H1 (cell line): ENCODE measurements around the gene FOXF2. TPM values are rescaled to one million over a fixed set of nuclear protein-coding genes. Genes with fewer than 3 reads are reported as not detected.

Experiments
- CTCF ChIA-PET: fragments of 300-600 bp; sonication (Branson Sonifier 250); formaldehyde crosslinking; loops from one replicate; lab custom pipeline; 2021; ENCODE audit not compliant: partially characterized antibody; lab: Charles Lee
- POLR2A ChIA-PET: fragments of 300-600 bp; sonication (Branson Sonifier 250); formaldehyde crosslinking; loops from one replicate; lab custom pipeline; 2021; ENCODE audit warnings: inconsistent platforms; ENCODE audit not compliant: partially characterized antibody; lab: Charles Lee
- DNase-seq, 2 experiments: peaks; one replicate each; pipeline versions ENCODE4 v3.0.0 to v3.0.0-alpha.2; 2010 to 2022; ENCODE audit warnings: low spot score in 2 of 2, low read depth in 1 of 2, mixed read lengths in 1 of 2
- FAIRE-seq: peaks from 2 replicates; lab custom pipeline; 2011; peaks lifted over from hg19 to GRCh38; lab: Jason Lieb, UNC
- H2AFZ ChIP-seq: 2 replicates; pipeline ENCODE4 v1.8.1; 2012; ENCODE audit warnings: low read length, inconsistent platforms
- H2AK5ac ChIP-seq: 2 replicates; pipeline ENCODE4 v1.6.1; 2013; ENCODE audit warnings: low read depth, low read length
- H2BK120ac ChIP-seq: replicated peaks from 2 replicates; pipeline ENCODE3; 2013; ENCODE audit warnings: low read depth, low read length, inconsistent platforms
- H2BK12ac ChIP-seq: 2 replicates; pipeline ENCODE4 v1.6.1; 2013; ENCODE audit warnings: low read depth, low read length
- H2BK15ac ChIP-seq: 2 replicates; pipeline ENCODE4 v1.6.1; 2013; ENCODE audit warnings: low read length
- H2BK20ac ChIP-seq: 2 replicates; pipeline ENCODE4 v1.6.1; 2013; ENCODE audit warnings: low read length
- H2BK5ac ChIP-seq: 2 replicates; pipeline ENCODE4 v1.6.1; 2013; ENCODE audit warnings: low read depth, low read length
- H3K14ac ChIP-seq: 2 replicates; pipeline ENCODE4 v1.6.1; 2013; ENCODE audit warnings: inconsistent platforms; ENCODE audit not compliant: insufficient read length
- H3K18ac ChIP-seq: 2 replicates; pipeline ENCODE4 v1.6.1; 2013; ENCODE audit warnings: low read length; ENCODE audit errors: extremely low read depth
- H3K23ac ChIP-seq: 2 replicates; pipeline ENCODE4 v1.6.1; 2013; ENCODE audit warnings: inconsistent platforms; ENCODE audit not compliant: insufficient read length
- H3K23me2 ChIP-seq: 2 replicates; pipeline ENCODE4 v1.6.1; 2013; ENCODE audit warnings: low read depth, low read length
- H3K27ac ChIP-seq: 2 replicates; pipeline ENCODE4 v1.6.1; 2011; ENCODE audit warnings: low read depth, low read length, inconsistent platforms
- H3K27me3 ChIP-seq, 4 experiments: replicated peaks in 1 of 4; 1 replicate in 1 of 4; 2 replicates in 3 of 4; pipeline versions ENCODE4 v1.6.1 to v1.8.1; 2011 to 2013; ENCODE audit warnings: low read length in 3 of 4, mild to moderate bottlenecking in 3 of 4, inconsistent platforms in 2 of 4, mixed read lengths in 2 of 4, moderate library complexity in 1 of 4; ENCODE audit not compliant: control insufficient read depth in 3 of 4, insufficient read depth in 3 of 4; ENCODE audit errors: extremely low read depth in 1 of 4
- H3K36me3 ChIP-seq, 4 experiments: 2 replicates each; pipeline versions ENCODE4 v1.6.1 to v1.8.1; 2011 to 2013; ENCODE audit warnings: mild to moderate bottlenecking in 4 of 4, low read length in 3 of 4, moderate library complexity in 2 of 4, control low read depth in 1 of 4, inconsistent platforms in 1 of 4; ENCODE audit not compliant: insufficient read depth in 4 of 4, control insufficient read depth in 2 of 4
- H3K4ac ChIP-seq: replicated peaks from 2 replicates; pipeline ENCODE3; 2013; ENCODE audit warnings: low read length, low read depth, mixed read lengths, inconsistent platforms; ENCODE audit not compliant: insufficient read length
- H3K4me1 ChIP-seq, 4 experiments: replicated peaks in 1 of 4; 1 replicate in 1 of 4; 2 replicates in 3 of 4; pipeline versions ENCODE4 v1.6.1 to v1.8.1; 2011 to 2013; ENCODE audit warnings: low read length in 3 of 4, inconsistent platforms in 2 of 4, mixed read lengths in 1 of 4; ENCODE audit not compliant: insufficient read depth in 4 of 4, control insufficient read depth in 3 of 4
- H3K4me2 ChIP-seq, 2 experiments: 2 replicates each; pipeline versions ENCODE4 v1.6.1 to v1.8.1; 2011 to 2013; ENCODE audit warnings: low read depth in 2 of 2, low read length in 2 of 2, control low read depth in 1 of 2, inconsistent platforms in 1 of 2, mild to moderate bottlenecking in 1 of 2; ENCODE audit not compliant: insufficient read depth in 1 of 2
- H3K4me3 ChIP-seq, 4 experiments: fragments of 200-600, 300-600 bp in 1 of 4; sonication (generic), shearing (Covaris generic), sonication (Bioruptor Twin) in 1 of 4; 2 replicates each; pipeline versions ENCODE4 v1.5.1 to v1.8.1; 2011 to 2016; ENCODE audit warnings: low read length in 4 of 4, low read depth in 3 of 4, control low read depth in 2 of 4, inconsistent platforms in 2 of 4, mild to moderate bottlenecking in 2 of 4, mixed read lengths in 1 of 4, moderate library complexity in 1 of 4; ENCODE audit not compliant: insufficient read depth in 2 of 4; ENCODE audit errors: extremely low read depth in 1 of 4
- H3K56ac ChIP-seq: replicated peaks from 2 replicates; pipeline ENCODE3; 2013; ENCODE audit warnings: low read depth, mild to moderate bottlenecking, mixed read lengths, low read length, inconsistent platforms; ENCODE audit not compliant: insufficient read length
- H3K79me1 ChIP-seq: 2 replicates; pipeline ENCODE4 v1.6.1; 2013; ENCODE audit warnings: low read depth, low read length, control low read depth
- H3K79me2 ChIP-seq, 2 experiments: 2 replicates each; pipeline versions ENCODE4 v1.6.1 to v1.8.1; 2012 to 2013; ENCODE audit warnings: low read length in 2 of 2, mild to moderate bottlenecking in 2 of 2, inconsistent platforms in 1 of 2; ENCODE audit not compliant: insufficient read depth in 2 of 2, control insufficient read depth in 1 of 2
- H3K9ac ChIP-seq, 4 experiments: replicated peaks in 1 of 4; 1 replicate in 1 of 4; 2 replicates in 3 of 4; pipeline versions ENCODE4 v1.6.1 to v1.8.1; 2011 to 2013; ENCODE audit warnings: low read depth in 3 of 4, low read length in 3 of 4, control low read depth in 2 of 4, mild to moderate bottlenecking in 2 of 4, moderate library complexity in 2 of 4, inconsistent platforms in 1 of 4; ENCODE audit errors: extremely low read depth in 1 of 4
- H3K9me3 ChIP-seq, 2 experiments: 2 replicates each; pipeline versions ENCODE4 v1.6.1 to v1.8.1; 2012 to 2013; ENCODE audit warnings: mild to moderate bottlenecking in 2 of 2, moderate library complexity in 2 of 2, control low read depth in 1 of 2, inconsistent platforms in 1 of 2, low read depth in 1 of 2, low read length in 1 of 2, mixed read lengths in 1 of 2; ENCODE audit not compliant: insufficient read depth in 2 of 2
- H4K20me1 ChIP-seq, 2 experiments: replicated peaks in 1 of 2; 2 replicates each; pipeline versions ENCODE3 to v1.8.1; 2011 to 2013; ENCODE audit warnings: inconsistent platforms in 2 of 2, low read length in 2 of 2, mild to moderate bottlenecking in 1 of 2; ENCODE audit not compliant: insufficient read depth in 2 of 2, control insufficient read depth in 1 of 2
- H4K5ac ChIP-seq: 2 replicates; pipeline ENCODE4 v1.6.1; 2013; ENCODE audit warnings: low read length, low read depth, mixed read lengths, inconsistent platforms; ENCODE audit not compliant: insufficient read length
- H4K8ac ChIP-seq: 2 replicates; pipeline ENCODE4 v1.8.0; 2013; ENCODE audit warnings: mild to moderate bottlenecking, moderate library complexity, low read length, inconsistent platforms; ENCODE audit not compliant: insufficient read depth; ENCODE audit errors: extremely low read depth
- H4K91ac ChIP-seq: replicated peaks from 2 replicates; pipeline ENCODE3; 2013; ENCODE audit warnings: low read length, mixed read lengths, inconsistent platforms; ENCODE audit not compliant: insufficient read length
- CBX5 ChIP-seq: fragments of 300-800, 300-1000 bp; sonication (generic); IDR thresholded peaks from 2 replicates; pipeline ENCODE4 v1.7.1; 2016; ENCODE audit warnings: antibody characterized with exemption, low read length, low read depth
- CBX8 ChIP-seq: fragments of 300-800, 300-1000 bp; sonication (generic); IDR thresholded peaks from 2 replicates; pipeline ENCODE4 v1.7.1; 2016; ENCODE audit warnings: low read depth, low read length, borderline replicate concordance
- CHD1 ChIP-seq: IDR thresholded peaks from 2 replicates; pipeline ENCODE4 v1.6.1; 2012; ENCODE audit warnings: low read depth, low read length, improper control_type of control experiment
- CTBP2 ChIP-seq: IDR thresholded peaks from 2 replicates; pipeline ENCODE4 v1.7.0; 2011; ENCODE audit warnings: borderline replicate concordance, mild to moderate bottlenecking, moderate library complexity, mixed read lengths, low read length; ENCODE audit not compliant: insufficient read depth, insufficient read length
- EZH2 ChIP-seq: fragments of 200-600 bp; sonication (generic); IDR thresholded peaks from 2 replicates; pipeline ENCODE4 v1.7.1; 2012; ENCODE audit warnings: low read depth, mild to moderate bottlenecking, moderate library complexity, low read length, inconsistent platforms; ENCODE audit not compliant: severe bottlenecking
- JUND ChIP-seq: IDR thresholded peaks from 2 replicates; pipeline ENCODE4 v1.6.1; 2011; ENCODE audit warnings: mild to moderate bottlenecking, improper control_type of control experiment, low read length
- POU5F1 ChIP-seq: IDR thresholded peaks from 2 replicates; pipeline ENCODE4 v1.6.1; 2011; ENCODE audit warnings: low read depth, mild to moderate bottlenecking, low read length, moderate library complexity
- SAP30 ChIP-seq: fragments of 300-600 bp; sonication (generic); IDR thresholded peaks from 2 replicates; pipeline ENCODE4 v1.7.1; 2012; ENCODE audit warnings: low read length, moderate library complexity, mild to moderate bottlenecking, inconsistent platforms; ENCODE audit not compliant: insufficient read depth, insufficient replicate concordance
- TBP ChIP-seq: IDR thresholded peaks from 2 replicates; pipeline ENCODE4 v1.6.1; 2011; ENCODE audit warnings: low read depth, low read length, improper control_type of control experiment
- TEAD4 ChIP-seq: IDR thresholded peaks from 2 replicates; pipeline ENCODE4 v1.6.1; 2012; ENCODE audit warnings: low read depth, low read length, inconsistent platforms, mixed read lengths
- WGBS, 2 experiments: shearing (Covaris generic) in 1 of 2; methylation state at CpG; one replicate each; pipeline versions ENCODE4 v1.1.6 to v1.1.7; 2013 to 2015; ENCODE audit warnings: low lambda C conversion rate in 2 of 2, mixed read lengths in 2 of 2, inconsistent platforms in 1 of 2, low coverage in 1 of 2, missing lambda C conversion rate in 1 of 2; ENCODE audit not compliant: insufficient replicate concordance in 2 of 2, insufficient coverage in 1 of 2, insufficient read length in 1 of 2; ENCODE audit errors: extremely low coverage in 1 of 2, missing lambda C conversion rate in 1 of 2; 5-methylcytosine and 5-hydroxymethylcytosine counted together
- polyA plus RNA-seq, 7 experiments: library from polyadenylated mRNA; depleted of rRNA in 3 of 7; stranded (reverse) in 5 of 7; unstranded in 2 of 7; fragments of >200 nt in 5 of 7; fragments of 200-250 nt in 2 of 7; gene quantifications; 1 replicate in 5 of 7; 2 replicates in 1 of 7; 4 replicates in 1 of 7; pipeline versions ENCODE4 v1.2.1 to v1.2.3, GENCODE V29; 2011 to 2013; ENCODE audit warnings: missing spikeins in 2 of 7, mixed read lengths in 2 of 7
- total RNA-seq: library from RNA; stranded (reverse); fragmentation: NEBNext Ultra II Directional; extraction: Animal tissue kit (Norgen Biotek cat#: 25700); gene quantifications from 2 replicates; pipeline ENCODE4 v1.2.1, GENCODE V29; 2021

Gene FOXF2
- total and polyA plus RNA-seq, 2 of the 8 experiments (the other 6 are each of a cell fraction or from before 2014, with no cell fraction given), result 0.05 TPM; not detected in 1

- no peak overlapping the region for H3K4me3 ChIP-seq
- H4K8ac ChIP-seq, result no peak overlapping the region
- no peak overlapping the region for H3K56ac ChIP-seq
- no peaks in the 10 kb centered on the region for H3K23me2 ChIP-seq
- no peak overlapping the region for H4K91ac ChIP-seq
- no peak overlapping the region for H3K4me2 ChIP-seq
- CTCF ChIA-PET, result interaction anchor here (0.6 to 3.2 kb wide), 13 partner anchors 10 to 72 kb away, joined by 3 to 12 read pairs (median 3); no protein-coding TSS in a partner anchor
- 88% methylated on average over 2 of the region's 2 CpGs; no CpG with 5 or more reads in 1 of the 2 experiments for WGBS, 2 experiments
- no peak for FAIRE-seq
- 0 out of 7 replicates have a peak, but pooled peaks cover 0 to 3% (median 1%) of the 10 kb centered on the region in 4 experiments for H3K27me3 ChIP-seq
- no peak overlapping the region for H2AK5ac ChIP-seq
- POLR2A ChIA-PET, result no interaction called here
- no peaks in the 10 kb centered on the region for H3K79me1 ChIP-seq
- no peak overlapping the region for H2BK5ac ChIP-seq
- H2BK15ac ChIP-seq, result no peak overlapping the region
- H2AFZ ChIP-seq, result no peak overlapping the region
- H3K79me2 ChIP-seq, result no peaks in the 10 kb centered on the region
- H4K20me1 ChIP-seq, result no peaks in the 10 kb centered on the region
- no peak overlapping the region for H3K27ac ChIP-seq
- no peak overlapping the region for H2BK120ac ChIP-seq
- TF ChIP-seq SAP30 (no peak), EZH2 (no peak), POU5F1 (no peak), TBP (no peak), TEAD4 (no peak), CHD1 (no peak), CBX5 (no peak), CBX8 (no peak), JUND (no peak), CTBP2 (no peak)
- TF ChIP-seq, all 59 proteins: peak for 0
- no peak overlapping the region for H2BK12ac ChIP-seq
- H4K5ac ChIP-seq, result no peak overlapping the region
- H2BK20ac ChIP-seq, result no peak overlapping the region
- no peak overlapping the region for H3K18ac ChIP-seq
- H3K23ac ChIP-seq, result no peak overlapping the region
- no peak overlapping the region for H3K14ac ChIP-seq
- peaks cover 2 to 3% of the 10 kb centered on the region in 2 experiments; a peak in 1 of 4 replicates for H3K9me3 ChIP-seq
- peaks cover 0 to 6% (median 0%) of the 10 kb centered on the region in 4 experiments; a peak in 1 of 7 replicates for H3K4me1 ChIP-seq
- no peak overlapping the region for H3K9ac ChIP-seq
- no peak for DNase-seq
- no peak overlapping the region for H3K4ac ChIP-seq
- H3K36me3 ChIP-seq, result no peaks in the 10 kb centered on the region
Observed at GRCh38 chr6:1364791-1365190, 24.6 kb upstream of the FOXF2 start.
